Measurements from ENCODE around the gene ING2.

The ING2 gene

GRCh38 chr4:183495184-183495583, 9.7 kb upstream of the ING2 start:
- no peak for DNase-seq (ENCODE audit: low read depth in 2 of 3, low spot score in 2 of 3)

DNA sequence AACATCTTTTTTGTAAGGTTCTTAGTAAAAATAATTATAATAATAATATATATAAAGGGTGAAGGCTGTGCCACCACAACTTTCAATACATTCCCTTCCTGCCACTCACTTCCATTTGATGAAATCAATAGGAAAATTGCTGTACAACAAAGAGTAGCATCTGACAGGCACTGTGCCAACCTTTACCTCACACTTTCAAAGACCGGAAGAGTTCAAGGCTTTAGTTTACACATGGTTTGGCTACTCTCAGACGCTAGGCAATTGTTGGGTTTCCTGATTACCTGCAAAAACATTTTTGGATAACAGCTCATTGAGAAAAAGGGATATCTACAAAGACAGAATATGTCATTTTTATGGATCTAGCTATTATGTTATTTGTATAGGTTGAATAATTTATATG, 5.5 kb upstream of the ING2 start:
- no peak for DNase-seq (ENCODE audit: low read depth in 2 of 3, low spot score in 2 of 3)

DNA sequence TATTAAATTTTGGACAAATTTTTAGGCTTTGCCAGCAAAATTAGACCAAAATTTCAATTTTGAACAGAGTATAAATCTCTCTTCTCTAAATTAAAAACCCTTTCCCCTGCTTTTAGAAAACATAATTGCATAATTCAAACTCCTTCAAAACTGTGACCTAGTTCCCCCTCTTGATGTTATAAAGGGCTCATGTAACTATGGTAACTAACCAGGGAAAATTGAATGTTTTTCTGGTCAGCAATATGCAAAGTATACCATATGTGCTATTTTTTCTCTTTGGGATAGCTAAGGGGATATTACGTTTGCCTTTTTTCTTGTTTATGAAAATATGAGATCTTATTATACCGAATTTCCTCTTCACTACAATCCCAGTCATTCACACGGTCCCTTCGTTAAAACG, 5.1 kb upstream of the ING2 start:
- no peak for DNase-seq (ENCODE audit: low read depth in 2 of 3, low spot score in 2 of 3)

DNA sequence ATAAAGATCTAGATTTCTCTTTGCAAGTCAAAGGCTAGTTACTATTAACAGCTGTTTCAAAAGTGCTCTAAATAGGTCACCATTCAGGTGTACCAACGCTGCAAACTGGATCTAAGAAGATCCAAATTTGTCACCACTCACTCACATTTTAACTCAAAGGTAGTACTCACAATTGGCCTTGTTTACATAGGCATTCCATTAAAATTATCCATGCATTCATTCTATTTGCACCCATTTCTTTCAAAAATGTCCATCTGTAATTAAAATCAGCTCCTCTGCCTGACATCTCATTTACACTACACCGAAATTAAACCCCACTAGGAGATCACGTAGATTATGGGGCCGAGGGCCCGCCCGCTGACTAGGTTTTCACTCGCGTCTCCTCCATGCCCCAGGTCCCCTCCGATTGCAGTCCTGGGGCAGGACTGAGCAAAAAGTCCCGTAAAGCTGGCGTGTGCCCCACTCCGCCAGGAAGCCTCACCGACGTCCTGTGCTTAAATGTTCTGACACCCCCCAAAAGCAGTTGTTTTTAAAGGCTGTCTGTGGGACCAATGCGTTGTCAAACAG, 1.3 kb upstream of the ING2 start:
- no peak for DNase-seq (ENCODE audit: low read depth in 2 of 3, low spot score in 2 of 3)

DNA sequence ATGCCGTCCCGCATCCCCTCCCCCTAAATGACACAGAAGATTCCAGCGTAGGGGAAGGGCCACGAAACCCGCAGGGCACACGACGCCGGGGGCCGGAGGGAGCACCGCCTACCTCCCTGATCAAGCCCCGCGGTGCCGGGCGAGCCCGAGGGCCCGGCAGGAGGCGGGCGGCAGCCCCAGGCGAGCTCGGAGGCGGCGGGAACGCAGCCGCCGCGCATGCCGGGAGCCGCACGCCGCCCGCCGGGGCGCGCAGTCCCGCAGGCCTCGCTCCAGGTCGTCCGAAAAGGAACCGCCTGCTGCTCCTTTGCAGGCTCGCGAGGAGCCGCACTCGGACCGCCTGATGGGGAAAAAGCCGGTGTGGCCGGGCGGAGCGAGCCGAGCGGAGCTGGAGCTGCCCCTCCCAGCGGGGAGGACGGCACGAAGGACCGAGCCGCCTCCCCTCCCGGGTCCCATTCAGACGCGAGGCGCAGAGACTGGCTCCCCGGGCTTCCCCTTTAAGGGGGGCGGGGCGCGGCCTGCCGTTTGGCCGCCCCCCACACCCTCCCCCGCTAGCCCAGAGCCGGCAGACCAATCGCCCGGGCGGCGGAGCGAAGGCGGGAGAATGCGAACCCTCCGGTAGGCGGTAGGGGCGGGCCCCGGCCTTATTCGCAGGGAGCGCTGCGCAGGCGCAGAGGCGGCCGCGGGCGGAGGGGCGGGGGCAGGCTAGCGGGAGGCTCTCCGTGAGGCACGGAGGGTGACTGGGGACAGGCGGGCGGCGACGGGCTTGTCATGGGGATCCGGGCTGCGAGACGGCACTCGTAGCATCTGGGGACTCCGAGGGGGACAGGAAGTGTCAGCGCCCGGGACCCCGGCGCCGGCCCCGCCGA, 561 bp upstream of the ING2 start:
- peak; percentile 94 to 99 (median 96) for DNase-seq (ENCODE audit: low read depth in 2 of 3, low spot score in 2 of 3)

- DNase-seq (ENCODE audit: low read depth in 2 of 3, low spot score in 2 of 3): peak; percentile 64 to 77 (median 74)
Observed at GRCh38 chr4:183505611-183506388, 942 bp downstream of the ING2 start.

GRCh38 chr4:183506389-183506735, 1.5 kb downstream of the ING2 start:
- no peak for DNase-seq (ENCODE audit: low read depth in 2 of 3, low spot score in 2 of 3)

DNA sequence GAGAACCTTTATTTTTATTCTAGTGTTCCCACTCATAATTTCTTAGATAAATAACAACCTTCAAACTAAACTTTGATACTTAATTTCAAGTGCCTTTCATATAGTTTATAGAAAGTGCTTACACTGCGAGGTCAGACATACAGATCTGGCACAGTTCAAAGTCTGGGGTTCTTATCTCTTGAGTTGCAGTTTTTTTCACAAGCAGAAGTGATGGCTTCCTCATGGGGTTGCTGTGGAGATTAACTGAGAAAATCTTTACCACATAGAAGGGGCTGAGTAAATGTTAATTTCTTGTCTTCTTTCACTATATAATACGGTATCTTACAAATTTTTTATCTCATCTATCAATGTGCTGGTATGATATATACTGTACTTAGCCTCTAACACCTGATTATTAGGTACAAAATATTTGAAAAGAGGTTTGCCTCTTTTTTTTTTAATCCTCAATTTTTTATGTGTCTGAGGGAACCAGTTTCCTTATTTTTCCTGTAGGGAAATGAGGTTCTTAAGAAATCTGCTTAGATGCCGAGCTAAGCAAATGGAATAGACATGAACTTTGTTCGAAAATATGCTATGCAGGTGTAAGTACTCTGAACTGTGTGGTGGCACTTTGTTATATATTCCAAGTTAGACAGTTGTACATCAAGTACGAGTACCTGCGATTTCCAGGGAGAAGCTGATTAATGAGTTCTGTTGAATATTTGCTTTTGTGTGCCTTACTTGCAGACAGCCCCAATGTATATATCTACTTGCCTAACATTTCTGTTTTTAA, 3.3 kb downstream of the ING2 start:
- no peak for DNase-seq (ENCODE audit: low read depth in 2 of 3, low spot score in 2 of 3)

- DNase-seq (ENCODE audit: low read depth in 2 of 3, low spot score in 2 of 3): no peak
Observed at GRCh38 chr4:183508697-183509335, 4.0 kb downstream of the ING2 start.

DNA sequence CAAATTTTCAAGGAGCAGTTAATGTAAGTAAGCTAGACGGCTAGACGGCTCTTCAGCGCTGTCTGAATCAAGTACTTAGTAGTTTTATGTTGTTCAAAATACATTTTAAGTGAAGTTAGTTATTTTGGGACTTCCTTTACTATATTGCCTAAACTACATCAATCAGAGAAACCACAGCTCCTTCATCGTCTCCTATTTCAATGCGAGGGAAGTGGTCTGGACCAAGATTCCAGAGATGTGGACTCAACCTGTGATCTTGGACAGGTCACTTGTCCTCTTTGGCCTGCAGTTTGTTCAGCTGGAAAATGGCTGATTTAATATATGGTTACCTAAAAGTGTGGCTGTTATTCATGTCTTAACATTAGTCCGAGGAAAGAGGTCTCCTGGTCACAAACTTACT, 10.6 kb downstream of the ING2 start:
- no peak for DNase-seq (ENCODE audit: low read depth in 2 of 3, low spot score in 2 of 3)

DNA sequence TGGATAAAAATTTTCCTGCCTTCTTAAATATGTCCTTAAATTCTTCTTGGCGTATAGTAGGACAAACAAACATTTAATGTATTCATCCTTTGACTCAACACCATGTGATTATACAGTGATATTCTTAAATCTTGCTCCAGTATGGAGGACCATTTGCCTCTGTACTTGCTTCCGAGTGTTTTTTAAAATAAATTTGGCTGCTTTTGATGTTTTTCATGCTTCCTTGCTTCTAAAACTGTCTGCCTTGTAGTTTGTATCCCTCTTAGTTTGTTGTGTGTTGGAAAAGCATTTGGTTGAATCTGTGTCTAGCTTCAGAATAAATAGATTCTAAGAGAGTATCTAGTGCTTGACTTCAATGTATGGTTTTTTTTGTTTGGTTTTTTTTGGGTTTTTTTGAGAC, 12.3 kb downstream of the ING2 start:
- DNase-seq (ENCODE audit: low read depth in 2 of 3, low spot score in 2 of 3): no peak

DNA sequence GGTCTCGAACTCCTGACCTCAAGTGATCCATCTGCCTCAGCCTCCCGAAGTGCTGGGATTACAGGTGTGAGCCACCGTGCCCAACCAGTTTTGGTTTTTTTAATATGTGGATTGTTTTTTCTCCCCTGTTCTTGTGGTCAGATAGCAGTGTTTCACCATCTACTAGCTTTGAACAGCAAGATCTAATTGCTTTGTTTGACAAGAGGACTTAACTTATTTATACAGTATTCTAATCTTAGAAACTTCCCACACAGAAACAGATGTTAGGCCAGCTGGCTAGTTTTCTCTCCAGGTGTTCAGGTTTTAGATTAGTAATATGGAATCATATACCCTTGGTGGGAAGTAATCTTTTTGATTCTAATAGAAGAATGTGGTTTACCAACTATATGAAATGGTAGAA, 12.9 kb downstream of the ING2 start:
- DNase-seq (ENCODE audit: low read depth in 2 of 3, low spot score in 2 of 3): no peak

DNA sequence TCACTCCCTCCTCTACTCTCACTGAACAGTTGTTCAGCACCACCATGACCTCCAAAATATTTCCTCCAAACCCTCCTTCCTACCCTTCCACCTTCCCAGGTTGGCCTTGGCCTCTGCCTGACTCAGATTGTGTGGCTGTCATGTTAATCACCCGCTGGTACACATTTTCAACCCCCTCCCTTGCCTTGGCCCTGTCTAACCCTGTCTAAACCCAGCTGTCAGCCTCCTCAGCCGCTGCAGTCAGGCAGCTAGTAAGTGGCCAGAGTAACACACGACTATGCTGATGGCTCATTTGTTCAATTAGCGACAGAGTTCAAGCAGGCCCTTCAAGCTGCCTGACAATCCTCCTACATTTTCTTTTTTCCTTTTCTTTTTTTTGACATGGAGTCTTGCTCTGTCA, 18.0 kb downstream of the ING2 start:
- DNase-seq (ENCODE audit: low read depth in 2 of 3, low spot score in 2 of 3): no peak

DNA sequence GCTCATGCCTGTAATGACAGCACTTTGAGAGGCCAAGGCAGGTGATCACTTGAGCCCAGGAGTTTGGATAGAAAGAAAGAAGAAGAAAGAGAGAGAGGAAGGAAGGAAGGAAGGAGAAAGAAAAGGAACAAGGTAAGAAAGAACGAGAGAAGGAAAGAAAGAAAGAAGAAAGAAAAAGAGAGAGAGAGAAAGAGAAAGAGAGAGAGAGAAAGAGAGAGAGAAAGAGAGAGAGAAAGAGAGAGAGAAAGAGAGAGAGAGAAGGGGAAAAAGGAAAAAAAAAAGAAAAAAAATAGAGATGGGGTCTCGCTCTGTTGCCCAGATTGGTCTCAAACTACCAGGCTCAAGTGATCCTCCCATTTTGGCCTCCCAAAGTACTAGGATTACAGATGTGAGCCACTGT, 22.5 kb downstream of the ING2 start:
- DNase-seq (ENCODE audit: low read depth in 2 of 3, low spot score in 2 of 3): no peak

DNA sequence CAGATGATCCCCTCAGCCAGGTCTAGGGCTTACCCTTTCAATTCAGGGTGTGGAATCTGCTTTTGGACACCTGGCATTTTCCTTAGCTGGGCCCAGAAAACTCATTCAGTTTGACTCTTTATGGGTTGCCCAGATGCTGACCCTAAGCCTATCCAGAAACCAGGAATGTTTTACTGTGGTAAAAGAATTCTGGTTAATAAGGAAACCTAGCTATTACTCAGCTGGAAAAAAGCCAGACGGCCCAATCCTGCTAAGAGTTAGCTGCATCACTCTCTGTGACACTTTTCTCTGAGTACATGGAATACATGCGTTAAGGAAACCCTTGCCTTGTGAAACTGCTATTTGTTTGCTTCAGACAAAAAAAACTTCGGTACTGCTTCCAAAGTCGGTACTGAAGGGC, 28.0 kb downstream of the ING2 start:
- no peak for DNase-seq (ENCODE audit: low read depth in 2 of 3, low spot score in 2 of 3)

DNA sequence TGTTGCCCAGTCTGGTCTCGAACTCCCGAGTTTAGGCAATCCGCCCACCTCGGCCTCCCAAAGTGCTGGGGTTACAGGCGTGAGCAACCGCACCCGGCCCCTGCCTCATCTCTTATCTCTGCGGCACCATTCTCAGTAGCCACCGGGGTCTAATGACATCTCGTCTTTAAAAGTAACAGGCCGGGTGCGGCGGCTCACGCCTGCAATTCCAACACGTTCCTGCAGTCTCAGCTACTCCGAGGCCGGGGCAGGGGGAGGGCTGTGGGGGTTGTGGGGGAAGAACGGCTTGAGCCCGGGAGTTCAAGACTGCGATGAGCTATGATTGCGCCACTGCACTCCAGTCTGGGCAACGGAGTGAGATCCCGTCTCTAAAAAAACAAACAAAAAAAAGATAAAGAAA, 28.8 kb downstream of the ING2 start:
- no peak for DNase-seq (ENCODE audit: low read depth in 2 of 3, low spot score in 2 of 3)

DNA sequence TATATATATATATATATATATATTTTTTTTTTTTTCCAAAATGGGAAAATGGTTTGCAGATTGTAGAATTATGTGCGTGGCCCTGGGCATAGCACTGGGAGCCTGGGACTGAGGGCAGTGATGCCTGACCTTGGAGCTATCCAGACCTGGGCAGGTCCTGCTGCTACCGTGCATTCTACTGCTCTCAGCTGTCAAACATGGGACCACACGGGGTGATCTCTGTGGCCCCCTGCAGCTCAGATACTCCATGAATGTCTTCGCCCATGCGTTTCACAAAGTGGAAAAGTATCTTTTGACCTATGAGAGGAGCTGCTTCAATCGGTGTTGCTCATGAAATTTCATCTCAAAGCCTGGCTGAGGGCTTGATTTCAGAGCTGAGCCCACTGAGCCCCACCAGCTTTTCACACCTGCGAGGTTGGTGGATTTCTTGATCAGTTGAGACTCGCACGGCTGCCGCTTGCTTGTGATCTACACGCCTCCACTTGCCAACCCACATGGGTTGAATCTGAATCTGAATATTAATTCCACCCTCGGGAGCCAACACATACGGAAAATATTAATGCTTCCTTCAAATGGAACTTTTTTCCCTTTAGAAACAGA, 35.7 kb downstream of the ING2 start:
- no peak for DNase-seq (ENCODE audit: low read depth in 2 of 3, low spot score in 2 of 3)

DNA sequence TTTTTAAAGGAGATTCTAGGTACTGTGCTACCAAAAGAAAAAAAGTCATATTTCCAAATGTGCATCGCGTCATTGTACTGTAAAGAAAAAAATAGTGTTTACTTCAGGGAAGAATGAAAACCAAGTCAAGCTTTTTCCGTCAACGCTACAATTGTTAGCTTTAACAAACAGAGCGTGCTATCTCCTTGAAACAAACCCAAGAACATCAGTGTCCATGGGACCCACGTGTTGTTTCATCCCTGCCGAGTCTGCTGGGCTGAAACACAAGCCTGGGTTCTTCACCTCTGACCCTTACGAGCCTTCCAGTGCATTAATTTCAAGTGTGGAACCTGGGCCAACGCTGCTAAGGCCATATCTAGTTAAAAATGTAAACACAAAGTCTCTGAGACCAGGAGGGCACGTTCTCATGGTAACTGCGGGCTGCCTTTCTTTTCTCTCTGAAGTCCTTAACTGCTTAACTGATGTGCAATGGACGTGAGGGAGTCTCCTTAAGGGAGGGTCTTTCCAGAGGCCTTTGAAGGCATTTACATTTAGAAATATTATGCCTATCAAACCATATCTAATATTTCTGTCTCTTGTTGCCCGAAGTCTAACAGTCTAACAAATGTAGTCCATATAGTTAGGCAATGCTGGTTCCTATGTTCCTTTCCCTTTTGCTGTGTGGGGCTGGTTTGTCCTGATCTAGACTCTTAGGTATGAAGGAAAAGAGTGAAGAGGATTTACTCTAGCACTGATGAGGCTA, 36.3 kb downstream of the ING2 start:
- no peak for DNase-seq (ENCODE audit: low read depth in 2 of 3, low spot score in 2 of 3)

GRCh38 chr4:183541752-183542040, 36.8 kb downstream of the ING2 start:
- DNase-seq (ENCODE audit: low read depth in 2 of 3, low spot score in 2 of 3): no peak

DNA sequence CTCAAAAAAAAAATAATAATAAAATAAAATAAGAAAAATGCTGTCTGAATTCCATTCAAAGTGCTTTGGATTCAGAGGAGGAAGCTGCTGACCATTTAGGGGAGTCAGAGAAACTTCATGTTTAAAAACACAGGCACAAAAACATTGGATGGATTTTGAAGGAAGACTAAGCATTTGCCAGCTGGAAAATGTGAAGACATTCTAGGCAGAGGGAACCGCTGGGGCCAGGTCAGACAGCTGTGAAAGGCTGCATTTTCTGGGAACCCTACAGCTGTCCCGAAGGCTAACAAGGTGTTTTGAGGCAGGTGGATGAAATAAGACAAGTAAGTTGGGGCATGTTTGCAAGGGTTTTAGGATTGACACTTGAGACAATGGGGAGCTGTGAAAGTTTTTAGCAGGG, 38.6 kb downstream of the ING2 start:
- DNase-seq (ENCODE audit: low read depth in 2 of 3, low spot score in 2 of 3): no peak

Data from activated CD8-positive, alpha-beta memory T cell treated with anti-CD3 and anti-CD28 coated beads for 48 hours (primary cell).